HepG2 (cell line): ENCODE data around the gene BTN1A1. TPM values are rescaled to one million over a fixed set of nuclear protein-coding genes. Genes with fewer than 3 reads are reported as not detected.

Experiments used
- CERS6 ChIP-seq: sonication (generic); formaldehyde crosslinking; IDR thresholded peaks from 2 replicates; pipeline ENCODE4 v1.5.0; 2020; ENCODE audit warnings: missing genetic modification reagents
- ELF3 ChIP-seq: IDR thresholded peaks from 2 replicates; pipeline ENCODE4 v1.6.1; 2016; ENCODE audit warnings: missing genetic modification reagents, missing compliant biosample characterization
- GABPA ChIP-seq, 2 experiments: IDR thresholded peaks; 2 replicates each; pipeline ENCODE4 v1.6.1; 2011 to 2016; ENCODE audit warnings: low read depth in 2 of 2, low read length in 1 of 2, missing biosample characterization in 1 of 2, missing genetic modification characterization in 1 of 2
- HNRNPL ChIP-seq: fragments of 200-400 bp; formaldehyde crosslinking; IDR thresholded peaks from 2 replicates; pipeline ENCODE4 v1.6.1; 2017; ENCODE audit warnings: mild to moderate bottlenecking, low read depth, low read length
- KDM4B ChIP-seq: sonication (generic); formaldehyde crosslinking; IDR thresholded peaks from 2 replicates; pipeline ENCODE4 v1.4.0; 2020; ENCODE audit warnings: missing genetic modification reagents
- NFKB2 ChIP-seq: sonication (generic); formaldehyde crosslinking; IDR thresholded peaks from 2 replicates; pipeline ENCODE4 v1.4.0; 2020; ENCODE audit warnings: missing genetic modification reagents, borderline replicate concordance
- PAX8 ChIP-seq: sonication (generic); formaldehyde crosslinking; IDR thresholded peaks from 2 replicates; pipeline ENCODE4 v1.8.0; 2022; ENCODE audit warnings: mild to moderate bottlenecking, missing genetic modification reagents, borderline replicate concordance
- RFX3 ChIP-seq: IDR thresholded peaks from 2 replicates; pipeline ENCODE4 v1.6.1; 2016; ENCODE audit warnings: missing biosample characterization, missing genetic modification reagents
- TARDBP ChIP-seq: sonication (generic); formaldehyde crosslinking; IDR thresholded peaks from 2 replicates; pipeline ENCODE4 v1.8.0; 2022; ENCODE audit warnings: mild to moderate bottlenecking, missing genetic modification reagents
- TCF7L2 ChIP-seq: IDR thresholded peaks from 2 replicates; pipeline ENCODE4 v1.6.1; 2011; ENCODE audit warnings: mild to moderate bottlenecking, low read depth, low read length, moderate library complexity
- THAP11 ChIP-seq: IDR thresholded peaks from 2 replicates; pipeline ENCODE4 v1.6.1; 2016; ENCODE audit warnings: missing biosample characterization, missing genetic modification reagents
- THAP7 ChIP-seq: sonication (generic); formaldehyde crosslinking; IDR thresholded peaks from 2 replicates; pipeline ENCODE4 v1.8.1; 2023; ENCODE audit warnings: mild to moderate bottlenecking, missing genetic modification reagents
- ZFP36 ChIP-seq: fragments of 150-350 bp; IDR thresholded peaks from 2 replicates; pipeline ENCODE4 v1.6.1; 2018; ENCODE audit warnings: borderline replicate concordance, low read length, low read depth; ENCODE audit not compliant: partially characterized antibody
- ZNF280B ChIP-seq: sonication (generic); formaldehyde crosslinking; IDR thresholded peaks from 2 replicates; pipeline ENCODE4 v1.5.0; 2020; ENCODE audit warnings: missing genetic modification reagents, mild to moderate bottlenecking, borderline replicate concordance
- ZNF317 ChIP-seq: sonication (generic); formaldehyde crosslinking; IDR thresholded peaks from 2 replicates; pipeline ENCODE4 v1.5.0; 2020; ENCODE audit warnings: mild to moderate bottlenecking, missing genetic modification reagents
- ZNF337 ChIP-seq: sonication (generic); formaldehyde crosslinking; IDR thresholded peaks from 2 replicates; pipeline ENCODE4 v1.5.1; 2020; ENCODE audit warnings: missing genetic modification reagents, low read depth, mild to moderate bottlenecking, borderline replicate concordance
- ZNF644 ChIP-seq: IDR thresholded peaks from 2 replicates; pipeline ENCODE4 v1.6.1; 2016; ENCODE audit warnings: low read depth
- ZNF660 ChIP-seq: sonication (generic); formaldehyde crosslinking; IDR thresholded peaks from 2 replicates; pipeline ENCODE4 v1.5.1; 2020; ENCODE audit warnings: mild to moderate bottlenecking, low read depth, missing genetic modification reagents, borderline replicate concordance
- polyA plus RNA-seq, 8 experiments: library from polyadenylated mRNA; depleted of rRNA in 3 of 8; stranded (reverse) in 7 of 8; unstranded in 1 of 8; fragments of >200 nt; fragmentation: Illumina TruSeq in 4 of 8; extraction: Trizol in 4 of 8; gene quantifications; 2 replicates each; pipeline versions ENCODE4 v1.2.1 to v1.2.3, GENCODE V29; 2011 to 2016; ENCODE audit warnings: low read depth in 4 of 8, missing spikeins in 1 of 8, mixed read lengths in 1 of 8; ENCODE audit not compliant: insufficient read depth in 1 of 8
- total RNA-seq, 5 experiments: library from RNA; depleted of rRNA; stranded (reverse); fragments of >200 nt; fragmentation: Illumina TruSeq; extraction: Trizol; gene quantifications; 2 replicates each; pipeline ENCODE4 v1.2.3, GENCODE V29; 2016; ENCODE audit warnings: low read depth in 1 of 5
- TF ChIP-seq, protein P1 (sequence below): IDR thresholded peaks from 2 replicates; pipeline ENCODE4 v1.6.1; 2016; ENCODE audit warnings: missing compliant biosample characterization, missing genetic modification reagents, borderline replicate concordance
- TF ChIP-seq, protein P2 (sequence below): sonication (generic); formaldehyde crosslinking; IDR thresholded peaks from 2 replicates; pipeline ENCODE4 v1.4.0; 2020; ENCODE audit warnings: mild to moderate bottlenecking, missing genetic modification reagents, borderline replicate concordance

Gene BTN1A1
- total and polyA plus RNA-seq, 2 of the 13 experiments (the other 11 are each of a cell fraction or from before 2014, with no cell fraction given): 0.04 TPM; not detected in 1

DNA sequence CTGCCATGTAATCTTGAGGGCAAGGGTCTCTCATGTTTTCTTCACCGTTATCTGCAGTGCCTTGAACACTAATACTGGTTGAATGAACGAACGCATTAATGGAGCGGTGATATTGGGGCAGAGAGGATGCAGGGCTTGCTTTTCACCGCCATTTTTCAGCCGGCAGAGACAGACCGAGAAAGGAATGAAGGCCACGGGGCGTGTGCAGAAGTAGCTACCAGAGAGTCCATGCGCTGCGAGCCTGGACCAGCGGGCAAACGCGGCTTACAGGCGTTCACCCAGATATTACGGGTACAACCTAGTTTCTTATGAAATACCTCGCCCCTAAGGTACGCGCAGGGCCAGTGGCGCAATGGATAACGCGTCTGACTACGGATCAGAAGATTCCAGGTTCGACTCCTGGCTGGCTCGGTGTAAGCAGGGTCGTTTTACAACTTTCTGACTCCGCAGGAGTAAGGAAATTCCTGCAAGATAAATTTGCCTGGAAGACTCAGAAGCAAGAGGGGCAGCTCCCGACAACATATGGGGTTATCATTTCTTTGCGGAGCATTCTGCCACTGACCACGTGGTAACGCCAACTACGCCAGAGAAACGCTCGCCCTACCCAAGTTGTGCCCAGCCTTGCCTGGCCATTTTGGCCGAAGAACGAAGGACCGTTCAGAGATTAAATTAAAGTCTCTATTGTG lies 37.2 kb downstream of the BTN1A1 start (continued):
- peak; percentile 76; the same call in 1 of the 2 replicates for TF ChIP-seq ZNF280B (CRISPR knock-in tag)
- TF ChIP-seq KDM4B (CRISPR knock-in tag): peak; percentile 93
- no peak for TF ChIP-seq ZNF660 (CRISPR knock-in tag)
- TF ChIP-seq, protein P1, sequence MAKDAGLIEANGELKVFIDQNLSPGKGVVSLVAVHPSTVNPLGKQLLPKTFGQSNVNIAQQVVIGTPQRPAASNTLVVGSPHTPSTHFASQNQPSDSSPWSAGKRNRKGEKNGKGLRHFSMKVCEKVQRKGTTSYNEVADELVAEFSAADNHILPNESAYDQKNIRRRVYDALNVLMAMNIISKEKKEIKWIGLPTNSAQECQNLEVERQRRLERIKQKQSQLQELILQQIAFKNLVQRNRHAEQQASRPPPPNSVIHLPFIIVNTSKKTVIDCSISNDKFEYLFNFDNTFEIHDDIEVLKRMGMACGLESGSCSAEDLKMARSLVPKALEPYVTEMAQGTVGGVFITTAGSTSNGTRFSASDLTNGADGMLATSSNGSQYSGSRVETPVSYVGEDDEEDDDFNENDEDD (CRISPR knock-in tag): peak; percentile 9; the same call in 1 of the 2 replicates
- peak; percentile 72; the same call in 1 of the 2 replicates for TF ChIP-seq ZNF337
- TF ChIP-seq GABPA (IDR thresholded peaks at IDR 0.05; ENCODE audit: low read depth, low read length): no peak
- TF ChIP-seq GABPA (CRISPR knock-in tag; IDR thresholded peaks at IDR 0.05; ENCODE audit: low read depth): peak; percentile 42; the same call in 1 of the 2 replicates
- peak; percentile 47; the same call in 1 of the 2 replicates for TF ChIP-seq ZNF644 (CRISPR knock-in tag)
- TF ChIP-seq ZFP36: no peak
- peak; percentile 84 for TF ChIP-seq THAP7
- peak; percentile 69; the same call in 1 of the 2 replicates for TF ChIP-seq ZNF317 (CRISPR knock-in tag)
- TF ChIP-seq NFKB2 (CRISPR knock-in tag): peak; percentile 67
- TF ChIP-seq, protein P2, sequence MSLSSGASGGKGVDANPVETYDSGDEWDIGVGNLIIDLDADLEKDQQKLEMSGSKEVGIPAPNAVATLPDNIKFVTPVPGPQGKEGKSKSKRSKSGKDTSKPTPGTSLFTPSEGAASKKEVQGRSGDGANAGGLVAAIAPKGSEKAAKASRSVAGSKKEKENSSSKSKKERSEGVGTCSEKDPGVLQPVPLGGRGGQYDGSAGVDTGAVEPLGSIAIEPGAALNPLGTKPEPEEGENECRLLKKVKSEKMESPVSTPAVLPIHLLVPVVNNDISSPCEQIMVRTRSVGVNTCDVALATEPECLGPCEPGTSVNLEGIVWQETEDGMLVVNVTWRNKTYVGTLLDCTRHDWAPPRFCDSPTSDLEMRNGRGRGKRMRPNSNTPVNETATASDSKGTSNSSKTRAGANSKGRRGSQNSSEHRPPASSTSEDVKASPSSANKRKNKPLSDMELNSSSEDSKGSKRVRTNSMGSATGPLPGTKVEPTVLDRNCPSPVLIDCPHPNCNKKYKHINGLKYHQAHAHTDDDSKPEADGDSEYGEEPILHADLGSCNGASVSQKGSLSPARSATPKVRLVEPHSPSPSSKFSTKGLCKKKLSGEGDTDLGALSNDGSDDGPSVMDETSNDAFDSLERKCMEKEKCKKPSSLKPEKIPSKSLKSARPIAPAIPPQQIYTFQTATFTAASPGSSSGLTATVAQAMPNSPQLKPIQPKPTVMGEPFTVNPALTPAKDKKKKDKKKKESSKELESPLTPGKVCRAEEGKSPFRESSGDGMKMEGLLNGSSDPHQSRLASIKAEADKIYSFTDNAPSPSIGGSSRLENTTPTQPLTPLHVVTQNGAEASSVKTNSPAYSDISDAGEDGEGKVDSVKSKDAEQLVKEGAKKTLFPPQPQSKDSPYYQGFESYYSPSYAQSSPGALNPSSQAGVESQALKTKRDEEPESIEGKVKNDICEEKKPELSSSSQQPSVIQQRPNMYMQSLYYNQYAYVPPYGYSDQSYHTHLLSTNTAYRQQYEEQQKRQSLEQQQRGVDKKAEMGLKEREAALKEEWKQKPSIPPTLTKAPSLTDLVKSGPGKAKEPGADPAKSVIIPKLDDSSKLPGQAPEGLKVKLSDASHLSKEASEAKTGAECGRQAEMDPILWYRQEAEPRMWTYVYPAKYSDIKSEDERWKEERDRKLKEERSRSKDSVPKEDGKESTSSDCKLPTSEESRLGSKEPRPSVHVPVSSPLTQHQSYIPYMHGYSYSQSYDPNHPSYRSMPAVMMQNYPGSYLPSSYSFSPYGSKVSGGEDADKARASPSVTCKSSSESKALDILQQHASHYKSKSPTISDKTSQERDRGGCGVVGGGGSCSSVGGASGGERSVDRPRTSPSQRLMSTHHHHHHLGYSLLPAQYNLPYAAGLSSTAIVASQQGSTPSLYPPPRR: peak; percentile 61; the same call in 1 of the 2 replicates
- peak; percentile 89 for TF ChIP-seq TARDBP (CRISPR knock-in tag)
- peak; percentile 79; the same call in 1 of the 2 replicates for TF ChIP-seq THAP11 (CRISPR knock-in tag)
- peak; percentile 83 for TF ChIP-seq ELF3 (CRISPR knock-in tag)
- no peak for TF ChIP-seq RFX3
- no peak for TF ChIP-seq TCF7L2
- no peak for TF ChIP-seq CERS6 (CRISPR knock-in tag)
- TF ChIP-seq PAX8: peak; percentile 97
- no peak for TF ChIP-seq HNRNPL
